ENCODE measurements around the gene LINC00237. TPM values are rescaled to one million over a fixed set of nuclear protein-coding genes. Genes with fewer than 3 reads are reported as not detected.

LINC00237 gene
- total RNA-seq, 1 experiment from 2014 or later: 0.90 TPM

DNA sequence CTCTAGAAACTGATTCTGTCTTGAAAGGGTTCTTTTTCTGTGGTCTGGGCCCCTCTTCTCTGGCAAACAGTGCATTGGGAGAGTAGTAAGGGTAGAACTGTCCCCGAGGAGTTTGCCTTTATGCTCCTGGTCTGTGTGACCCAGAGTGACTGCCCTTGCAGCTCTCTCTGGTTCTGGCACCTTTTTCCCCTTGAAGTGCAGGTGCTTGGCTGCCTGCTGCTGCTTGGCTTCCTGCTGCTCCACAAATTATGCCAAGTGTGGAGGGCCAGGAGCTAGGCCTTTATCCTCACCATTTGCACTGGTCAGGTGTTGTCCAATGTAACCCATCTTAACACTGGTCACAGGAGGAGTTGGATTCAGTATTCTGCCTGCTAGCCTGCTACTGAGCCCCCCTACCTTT lies 30.9 kb upstream of the LINC00237 start:
- Histone ChIP-seq H3K23ac (ENCODE audit: insufficient read length, low read depth, low read length) (no peak overlapping the region), H3K4ac (ENCODE audit: low read depth, low read length) (no peak overlapping the region), H2AFZ (ENCODE audit: low read length) (no peak overlapping the region), H2AK5ac (ENCODE audit: insufficient read length, low read length) (no peak overlapping the region), H4K8ac (replicated peaks; ENCODE audit: insufficient read length, low read depth, low read length) (no peak overlapping the region), H3K23me2 (ENCODE audit: insufficient read length, low read depth, low read length, poor library complexity, severe bottlenecking) (no peaks in the 10 kb centered on the region), H3K14ac (ENCODE audit: insufficient read depth, low read length) (no peak overlapping the region), H3K27ac (ENCODE audit: insufficient read length, low read depth, low read length) (no peak overlapping the region), H3K4me2 (ENCODE audit: insufficient read depth, insufficient read length, low read length) (no peak overlapping the region), H3K79me1 (ENCODE audit: insufficient read depth, low read depth, low read length, poor library complexity, severe bottlenecking) (no peaks in the 10 kb centered on the region), H2BK20ac (ENCODE audit: low read depth, low read length, poor library complexity, severe bottlenecking) (no peak overlapping the region), H3K9ac (ENCODE audit: extremely low read depth, insufficient read length, low read length) (no peak overlapping the region), H3K4me1 (ENCODE audit: insufficient read depth, low read length) (no peaks in the 10 kb centered on the region), H2BK15ac (ENCODE audit: low read depth, low read length) (no peak overlapping the region), H3K56ac (ENCODE audit: insufficient read length, low read depth, low read length) (no peak overlapping the region), H3K18ac (ENCODE audit: insufficient read length, low read depth, low read length) (no peak overlapping the region), H2BK5ac (ENCODE audit: insufficient read length, low read length) (no peak overlapping the region), H3K9me3 (ENCODE audit: control insufficient read depth, low read depth, low read length) (no peaks in the 10 kb centered on the region), H3T11ph (ENCODE audit: low read length) (no peak overlapping the region), H2BK120ac (ENCODE audit: low read depth, low read length, poor library complexity, severe bottlenecking) (no peak overlapping the region), H4K91ac (ENCODE audit: insufficient read length, low read depth, low read length) (no peak overlapping the region), H3K79me2 (ENCODE audit: insufficient read depth, low read length) (0 out of 2 replicates have a peak, but pooled peaks cover 2% of the 10 kb centered on the region), H4K20me1 (ENCODE audit: control insufficient read depth, insufficient read depth, insufficient read length) (no peaks in the 10 kb centered on the region), H4K5ac (ENCODE audit: insufficient read length, low read depth, low read length) (no peak overlapping the region), H2BK12ac (ENCODE audit: insufficient read length, low read depth, low read length) (no peak overlapping the region), H3K27me3 (ENCODE audit: insufficient read depth, low read length) (no peaks in the 10 kb centered on the region)
- Mint-ChIP-seq H3K27me3 (ENCODE audit: low read depth) (no peaks in the 10 kb centered on the region), H3K36me3 (ENCODE audit: insufficient read depth in 1 of 3, low read depth in 3 of 3) (peaks cover 3 to 50% (median 25%) of the 10 kb centered on the region in 3 experiments; a peak in 6 of 7 replicates), H3K9me3 (no peaks in the 10 kb centered on the region), H3K27ac (peak overlapping the region in 1 of 3 experiments; percentile 74; a peak in 2 of 7 replicates), H3K4me1 (peaks cover 3 to 18% of the 10 kb centered on the region in 2 experiments; a peak in 2 of 4 replicates), H3K4me3 (no peak overlapping the region)
- TF ChIP-seq, protein P1, sequence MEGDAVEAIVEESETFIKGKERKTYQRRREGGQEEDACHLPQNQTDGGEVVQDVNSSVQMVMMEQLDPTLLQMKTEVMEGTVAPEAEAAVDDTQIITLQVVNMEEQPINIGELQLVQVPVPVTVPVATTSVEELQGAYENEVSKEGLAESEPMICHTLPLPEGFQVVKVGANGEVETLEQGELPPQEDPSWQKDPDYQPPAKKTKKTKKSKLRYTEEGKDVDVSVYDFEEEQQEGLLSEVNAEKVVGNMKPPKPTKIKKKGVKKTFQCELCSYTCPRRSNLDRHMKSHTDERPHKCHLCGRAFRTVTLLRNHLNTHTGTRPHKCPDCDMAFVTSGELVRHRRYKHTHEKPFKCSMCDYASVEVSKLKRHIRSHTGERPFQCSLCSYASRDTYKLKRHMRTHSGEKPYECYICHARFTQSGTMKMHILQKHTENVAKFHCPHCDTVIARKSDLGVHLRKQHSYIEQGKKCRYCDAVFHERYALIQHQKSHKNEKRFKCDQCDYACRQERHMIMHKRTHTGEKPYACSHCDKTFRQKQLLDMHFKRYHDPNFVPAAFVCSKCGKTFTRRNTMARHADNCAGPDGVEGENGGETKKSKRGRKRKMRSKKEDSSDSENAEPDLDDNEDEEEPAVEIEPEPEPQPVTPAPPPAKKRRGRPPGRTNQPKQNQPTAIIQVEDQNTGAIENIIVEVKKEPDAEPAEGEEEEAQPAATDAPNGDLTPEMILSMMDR (conservative IDR thresholded peaks at IDR 0.05): no peak
- no peak for DNase-seq
- no CpG with 5 or more reads among the region's 1 CpG for WGBS (ENCODE audit: extremely low coverage, insufficient read length, low lambda C conversion rate)

Data from H9 (cell line).